GM12875 (cell line): ENCODE data around the gene KCNQ2.

ENCODE experiments used
- H3K4me3 ChIP-seq: one replicate; pipeline ENCODE4 v1.5.1; 2011; ENCODE audit warnings: low read depth, low read length, control low read depth
- TF ChIP-seq, protein P1 (sequence below): IDR thresholded peaks from 2 replicates; pipeline ENCODE4 v1.5.1; 2011; ENCODE audit warnings: low read depth, mild to moderate bottlenecking, control low read depth, inconsistent platforms, low read length, moderate library complexity, borderline replicate concordance; ENCODE audit not compliant: insufficient read depth

The KCNQ2 gene

GRCh38 chr20:63491635-63492230 is 19.3 kb upstream of the KCNQ2 start:
- no peak overlapping the region for H3K4me3 ChIP-seq
- TF ChIP-seq, protein P1, sequence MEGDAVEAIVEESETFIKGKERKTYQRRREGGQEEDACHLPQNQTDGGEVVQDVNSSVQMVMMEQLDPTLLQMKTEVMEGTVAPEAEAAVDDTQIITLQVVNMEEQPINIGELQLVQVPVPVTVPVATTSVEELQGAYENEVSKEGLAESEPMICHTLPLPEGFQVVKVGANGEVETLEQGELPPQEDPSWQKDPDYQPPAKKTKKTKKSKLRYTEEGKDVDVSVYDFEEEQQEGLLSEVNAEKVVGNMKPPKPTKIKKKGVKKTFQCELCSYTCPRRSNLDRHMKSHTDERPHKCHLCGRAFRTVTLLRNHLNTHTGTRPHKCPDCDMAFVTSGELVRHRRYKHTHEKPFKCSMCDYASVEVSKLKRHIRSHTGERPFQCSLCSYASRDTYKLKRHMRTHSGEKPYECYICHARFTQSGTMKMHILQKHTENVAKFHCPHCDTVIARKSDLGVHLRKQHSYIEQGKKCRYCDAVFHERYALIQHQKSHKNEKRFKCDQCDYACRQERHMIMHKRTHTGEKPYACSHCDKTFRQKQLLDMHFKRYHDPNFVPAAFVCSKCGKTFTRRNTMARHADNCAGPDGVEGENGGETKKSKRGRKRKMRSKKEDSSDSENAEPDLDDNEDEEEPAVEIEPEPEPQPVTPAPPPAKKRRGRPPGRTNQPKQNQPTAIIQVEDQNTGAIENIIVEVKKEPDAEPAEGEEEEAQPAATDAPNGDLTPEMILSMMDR = no peak

DNA sequence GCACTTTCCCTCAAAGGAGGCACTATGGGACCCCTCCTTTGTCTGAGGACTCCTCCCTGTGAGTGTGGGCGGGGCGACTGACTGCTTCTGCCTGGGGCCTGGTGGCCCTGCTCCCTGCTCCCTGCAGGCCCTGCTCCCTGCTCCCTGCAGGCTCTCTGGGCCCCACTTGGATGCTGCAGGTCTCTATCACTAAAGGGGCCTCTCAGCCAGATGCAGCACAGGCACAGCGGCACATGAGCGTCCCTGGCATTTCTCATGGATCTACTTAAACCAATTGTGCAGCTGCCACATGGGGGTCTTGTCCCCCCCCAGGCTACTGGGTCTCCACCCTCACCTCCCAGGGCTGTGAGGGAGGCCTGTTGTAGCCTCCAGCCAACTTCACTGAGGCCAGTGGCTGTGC is 18.6 kb upstream of the KCNQ2 start:
- H3K4me3 ChIP-seq = no peak overlapping the region
- TF ChIP-seq, protein P1 = no peak

- TF ChIP-seq, protein P1 = no peak
- H3K4me3 ChIP-seq = no peak overlapping the region
These were observed 18.0 kb upstream of the KCNQ2 start for GRCh38 chr20:63490416-63490815.

- no peak overlapping the region for H3K4me3 ChIP-seq
- TF ChIP-seq, protein P1 = no peak
These were observed 16.1 kb upstream of the KCNQ2 start for GRCh38 chr20:63488315-63489251.

DNA sequence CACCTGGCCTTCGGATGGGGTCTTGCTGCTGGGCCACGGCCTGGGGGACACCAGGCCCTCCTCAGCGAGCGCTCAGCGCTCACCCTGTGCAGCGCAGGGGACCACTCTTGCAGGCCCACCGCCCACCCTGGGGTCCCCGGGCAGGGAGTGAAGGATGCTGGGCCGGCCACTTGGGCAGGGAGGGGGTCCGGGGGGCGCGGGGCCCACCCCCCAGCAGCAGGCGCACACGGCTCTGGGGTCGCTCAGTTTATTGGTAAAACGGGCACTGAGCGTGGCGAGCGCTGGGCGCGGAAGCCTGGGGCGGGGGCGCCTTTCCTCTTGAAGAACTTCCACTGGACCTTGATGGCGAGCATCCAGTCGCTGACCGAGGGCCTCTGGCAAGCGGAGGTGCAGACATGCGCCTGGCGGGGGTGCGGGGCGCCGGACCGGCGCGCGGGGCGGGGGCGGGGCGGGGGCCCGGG is 15.4 kb upstream of the KCNQ2 start:
- TF ChIP-seq, protein P1 = no peak
- no peak overlapping the region for H3K4me3 ChIP-seq

- TF ChIP-seq, protein P1 = no peak
- no peak overlapping the region for H3K4me3 ChIP-seq
These were observed 14.8 kb upstream of the KCNQ2 start for GRCh38 chr20:63487116-63487764.
